Glomerular endothelial cell (primary cell): ENCODE measurements around the gene SHISAL1. TPM values are rescaled to one million over a fixed set of nuclear protein-coding genes. Genes with fewer than 3 reads are reported as not detected.

ENCODE experiments used
- DNase-seq: peaks from one replicate; pipeline ENCODE4 v3.0.0-alpha.2; 2011; ENCODE audit warnings: low read depth, low spot score; ENCODE audit errors: extremely low read depth
- total RNA-seq: library from RNA; depleted of rRNA; stranded (reverse); fragments of >200 nt; gene quantifications from 2 replicates; pipeline ENCODE4 v1.2.3, GENCODE V29; 2015

The SHISAL1 gene
- total RNA-seq, 1 donor from 2014 or later = 0.29 TPM

GRCh38 chr22:44199164-44199563 is 113.6 kb downstream of the SHISAL1 start:
- no peak for DNase-seq

GRCh38 chr22:44197271-44197670 is 115.5 kb downstream of the SHISAL1 start:
- no peak for DNase-seq

DNA sequence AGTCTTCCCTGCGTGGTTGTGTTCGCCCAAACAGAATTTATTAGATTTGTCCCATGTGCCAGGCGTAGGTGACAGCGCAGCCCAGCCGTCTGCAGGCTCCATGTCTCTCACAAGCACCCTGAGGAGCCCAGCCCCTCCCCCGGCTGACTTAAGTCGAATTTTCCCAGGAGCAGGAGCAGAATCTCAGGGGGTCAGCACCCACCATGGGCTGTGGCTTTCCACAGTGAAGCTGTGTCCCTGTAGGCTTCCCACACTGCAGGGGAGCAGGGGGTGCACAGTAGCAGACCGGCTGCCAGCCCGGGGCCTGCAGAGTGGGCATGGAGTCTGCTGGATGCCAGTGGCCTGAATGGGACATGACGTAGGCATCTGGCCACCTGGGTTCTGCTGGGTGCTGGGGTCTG is 116.0 kb downstream of the SHISAL1 start:
- no peak for DNase-seq

GRCh38 chr22:44196241-44196640 is 116.5 kb downstream of the SHISAL1 start:
- DNase-seq = no peak

DNA sequence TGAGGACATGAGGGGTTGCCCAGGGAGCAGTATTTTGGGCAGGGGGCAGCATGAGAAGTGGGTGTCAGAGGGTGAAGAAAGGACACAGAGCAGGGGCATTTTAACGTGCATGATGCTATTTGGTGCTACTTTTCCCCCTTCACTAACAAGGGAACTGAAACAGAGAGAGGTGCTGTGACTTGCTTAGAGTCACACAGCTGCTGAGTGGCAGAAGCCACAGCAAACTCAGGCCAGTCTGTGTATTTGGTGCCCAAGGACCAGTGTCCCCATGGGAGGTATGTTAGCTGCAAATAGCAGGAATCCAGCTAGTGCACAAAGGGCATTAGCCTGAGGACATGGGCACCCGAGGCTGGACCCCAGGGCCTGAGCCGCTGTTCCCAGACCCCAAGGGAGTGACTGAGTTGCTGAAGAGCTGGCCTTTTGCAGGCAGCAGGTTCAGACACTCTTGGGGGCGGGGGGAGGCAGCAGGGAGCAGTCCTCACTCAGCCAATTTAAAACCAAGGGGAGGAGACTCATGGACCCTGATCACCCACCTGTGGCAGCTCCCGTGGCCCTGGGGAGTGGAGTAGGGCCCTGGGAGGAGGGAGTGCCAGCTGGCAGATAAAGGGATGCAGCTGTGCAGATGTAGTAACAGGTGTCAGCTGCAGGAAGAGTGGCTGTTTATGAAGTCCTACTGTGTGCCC is 117.4 kb downstream of the SHISAL1 start:
- DNase-seq = no peak

DNA sequence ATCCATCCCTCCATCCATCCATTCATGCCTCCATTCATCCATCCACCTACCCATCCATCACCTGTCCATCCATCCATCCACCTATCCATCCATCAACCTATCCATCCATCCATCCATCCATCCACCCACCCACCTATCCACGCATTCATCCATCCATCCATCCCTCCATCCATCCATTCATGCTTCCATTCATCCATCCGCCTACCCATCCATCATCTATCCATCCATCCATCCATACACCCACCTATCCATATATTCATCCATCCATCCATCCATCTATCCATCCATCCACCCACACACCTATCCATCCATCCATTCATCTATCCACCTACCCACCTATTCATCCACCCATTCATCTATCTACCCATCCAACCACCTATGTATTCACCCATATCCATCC is 118.2 kb downstream of the SHISAL1 start:
- DNase-seq = no peak

Other genes with a start within 250 kb of the SHISAL1 start
- gene PARVG, start 132.0 kb downstream of the SHISAL1 start, total RNA-seq = not detected in 2 replicates
- 26.7 and 27.4 TPM in 2 replicates for gene RTL6, start 185.3 kb upstream of the SHISAL1 start, total RNA-seq